ENCODE results near the gene CHAF1B. TPM values are rescaled to one million over a fixed set of nuclear protein-coding genes. Genes with fewer than 3 reads are reported as not detected.
A peak's percentile ranks its signal among the peaks of the same experiment; 100 is the strongest.

Gene CHAF1B
- total and polyA plus RNA-seq, 2 donors (not counting 3 experiments of a cell fraction or from before 2014, with no cell fraction given), result 7.0 to 13.0 TPM

- H4K20me1 ChIP-seq (replicated peaks; ENCODE audit: control insufficient read depth, extremely low read depth, insufficient read depth, low read length), result no peaks in the 10 kb centered on the region
- FAIRE-seq (no peak), DNase-seq (ENCODE audit: low read depth, low spot score) (peak; percentile 11)
- peaks cover 15% of the 10 kb centered on the region for H3K4me1 ChIP-seq (ENCODE audit: control insufficient read depth, extremely low read depth, insufficient read depth, low read length)
- peak overlapping the region; percentile 56 for H3K27ac ChIP-seq (ENCODE audit: insufficient read depth, low read depth, low read length)
- peak overlapping the region; percentile 12 for H3K9ac ChIP-seq (replicated peaks; ENCODE audit: extremely low read depth, insufficient read depth, low read length)
- peaks cover 0 to 5% of the 10 kb centered on the region in 2 experiments for H3K36me3 ChIP-seq (ENCODE audit: control insufficient read depth in 2 of 2, extremely low read depth in 1 of 2, insufficient read depth in 2 of 2, low read length in 2 of 2)
- ChIA-PET POLR2A (interaction anchor here (1.1 to 1.4 kb wide), 2 partner anchors 11 to 36 kb away, joined by 4 to 9 read pairs; no protein-coding TSS in a partner anchor), CTCF (interaction anchor here (1.0 to 1.4 kb wide), 3 partner anchors 9 to 14 kb away, joined by 3 to 4 read pairs (median 4); partner anchors contain the start of gene CLDN14)
- H3K27me3 ChIP-seq (ENCODE audit: control insufficient read depth in 2 of 2, insufficient read depth in 2 of 2, low read length in 2 of 2), result no peaks in the 10 kb centered on the region
- BruUV-seq (replicated peaks), result no TSS peak
- dilution Hi-C loops (cut with MboI; ENCODE audit: extremely low pct_ligation_motif_present, low sequenced_read_pairs) (no loop called here), intact Hi-C loops (cut with micrococcal nuclease) (no loop called here)
- no peaks in the 10 kb centered on the region for H3K9me1 ChIP-seq (replicated peaks; ENCODE audit: control insufficient read depth, extremely low read depth, insufficient read depth, low read length)
- TF ChIP-seq FOS (IDR thresholded peaks at IDR 0.05; ENCODE audit: borderline replicate concordance, insufficient read depth, low read length) (no peak), MAX (IDR thresholded peaks at IDR 0.05; ENCODE audit: insufficient read depth, insufficient read length) (peak; percentile 30)
- no peak overlapping the region for H2AFZ ChIP-seq (ENCODE audit: low read depth, low read length)
- no peaks in the 10 kb centered on the region for H3K9me3 ChIP-seq (replicated peaks; ENCODE audit: control insufficient read depth, insufficient read depth, low read length)
- no peak overlapping the region for H3K4me3 ChIP-seq (replicated peaks in 1 of 3; ENCODE audit: insufficient read depth in 1 of 3, low read depth in 1 of 3, low read length in 3 of 3)
- peak overlapping the region; percentile 2 for H3K4me2 ChIP-seq (ENCODE audit: insufficient read depth, low read length)
- peaks cover 34% of the 10 kb centered on the region for H3K79me2 ChIP-seq (ENCODE audit: control insufficient read depth, insufficient read depth, low read length)
Observed at GRCh38 chr21:36465478-36465877, 80.3 kb downstream of the CHAF1B start.

- H3K4me2 ChIP-seq (ENCODE audit: insufficient read depth, low read length), result peak overlapping the region; percentile 2
- H3K4me1 ChIP-seq (ENCODE audit: control insufficient read depth, extremely low read depth, insufficient read depth, low read length), result peaks cover 15% of the 10 kb centered on the region
- POLR2A ChIA-PET, result interaction anchor here (1.1 to 1.4 kb wide), 2 partner anchors 11 to 36 kb away, joined by 4 to 9 read pairs; no protein-coding TSS in a partner anchor
- intact Hi-C loops (cut with micrococcal nuclease), result loop anchor here (1.0 kb wide), 1 partner anchor 12 kb away; no protein-coding TSS in a partner anchor
- H2AFZ ChIP-seq (ENCODE audit: low read depth, low read length), result no peak overlapping the region
- dilution Hi-C loops (cut with MboI; ENCODE audit: extremely low pct_ligation_motif_present, low sequenced_read_pairs), result no loop called here
- peaks cover 31% of the 10 kb centered on the region for H3K79me2 ChIP-seq (ENCODE audit: control insufficient read depth, insufficient read depth, low read length)
- no peaks in the 10 kb centered on the region for H3K9me1 ChIP-seq (replicated peaks; ENCODE audit: control insufficient read depth, extremely low read depth, insufficient read depth, low read length)
- no peaks in the 10 kb centered on the region for H3K27me3 ChIP-seq (ENCODE audit: control insufficient read depth in 2 of 2, insufficient read depth in 2 of 2, low read length in 2 of 2)
- FAIRE-seq (peak; percentile 82), DNase-seq (ENCODE audit: low read depth, low spot score) (peak; percentile 74)
- no peaks in the 10 kb centered on the region for H4K20me1 ChIP-seq (replicated peaks; ENCODE audit: control insufficient read depth, extremely low read depth, insufficient read depth, low read length)
- H3K36me3 ChIP-seq (ENCODE audit: control insufficient read depth in 2 of 2, extremely low read depth in 1 of 2, insufficient read depth in 2 of 2, low read length in 2 of 2), result peaks cover 0 to 4% of the 10 kb centered on the region in 2 experiments
- H3K4me3 ChIP-seq (replicated peaks in 1 of 3; ENCODE audit: insufficient read depth in 1 of 3, low read depth in 1 of 3, low read length in 3 of 3), result no peak overlapping the region
- H3K9me3 ChIP-seq (replicated peaks; ENCODE audit: control insufficient read depth, insufficient read depth, low read length), result no peaks in the 10 kb centered on the region
- TF ChIP-seq POLR2AphosphoS5 (IDR thresholded peaks at IDR 0.05; ENCODE audit: insufficient read depth, low read depth, low read length) (peak; percentile 24), MYC (IDR thresholded peaks at IDR 0.05; ENCODE audit: low read depth, low read length) (no peak)
- peak overlapping the region; percentile 56 for H3K27ac ChIP-seq (ENCODE audit: insufficient read depth, low read depth, low read length)
- TSS peak; percentile 81 for BruUV-seq (replicated peaks)
- CTCF ChIA-PET, result interaction anchor here (1.0 to 1.2 kb wide), 2 partner anchors 9 to 12 kb away, joined by 3 to 4 read pairs; no protein-coding TSS in a partner anchor
- peak overlapping the region; percentile 12 for H3K9ac ChIP-seq (replicated peaks; ENCODE audit: extremely low read depth, insufficient read depth, low read length)
Observed at GRCh38 chr21:36466061-36466511, 80.9 kb downstream of the CHAF1B start.

Small RNA genes lying within 50 kb of the gene (small RNA-seq; reads per million reads assigned to genes)
- gene ATP5MFP1 (ENCODE audit: insufficient read depth, insufficient read length, low read depth, low replicate concordance), result not detected

Other genes with a start within 250 kb of the CHAF1B start
- 9.3 and 9.9 TPM in 2 replicates for gene DOP1B, start 228.6 kb upstream of the CHAF1B start, total RNA-seq
- 3.7 and 4.0 TPM in 2 replicates for gene DOP1B, start 228.6 kb upstream of the CHAF1B start, polyA plus RNA-seq
- gene MORC3, start 65.2 kb upstream of the CHAF1B start, total RNA-seq, result 20.0 and 25.3 TPM in 2 replicates
- gene MORC3, start 65.2 kb upstream of the CHAF1B start, polyA plus RNA-seq, result 5.3 and 7.3 TPM in 2 replicates
- gene CLDN14, start 94.7 kb downstream of the CHAF1B start, total RNA-seq, result 0.62 and 1.0 TPM in 2 replicates
- 2.5 TPM in 2 replicates for gene CLDN14, start 94.7 kb downstream of the CHAF1B start, polyA plus RNA-seq